Measurements from ENCODE around the gene ZNF326.
"Not testable (repeated sequence)": the region's sequence is repeated elsewhere in the genome, so short reads cannot be mapped to it uniquely, and the experiment has no call there.

Gene ZNF326

DNA sequence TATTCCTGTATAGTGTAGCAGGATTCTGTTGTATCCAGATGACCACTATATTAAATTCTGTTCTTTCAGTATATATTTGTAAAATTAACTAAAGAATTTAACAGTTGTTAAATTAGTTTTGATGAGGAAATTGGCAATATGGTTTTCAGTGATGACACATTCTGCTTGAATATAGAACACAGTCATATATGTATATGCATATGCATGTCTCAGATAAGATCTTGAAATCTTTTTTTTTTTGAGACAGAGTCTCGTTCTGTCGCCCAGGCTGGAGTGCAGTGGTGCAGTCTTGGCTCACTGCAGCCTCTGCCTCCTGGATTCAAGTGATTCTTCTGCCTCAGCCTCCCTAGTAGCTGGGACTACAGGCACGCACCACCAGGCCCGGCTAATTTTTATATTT, 2.2 kb downstream of the ZNF326 start:
- not testable (repeated sequence) for DNase-seq

DNA sequence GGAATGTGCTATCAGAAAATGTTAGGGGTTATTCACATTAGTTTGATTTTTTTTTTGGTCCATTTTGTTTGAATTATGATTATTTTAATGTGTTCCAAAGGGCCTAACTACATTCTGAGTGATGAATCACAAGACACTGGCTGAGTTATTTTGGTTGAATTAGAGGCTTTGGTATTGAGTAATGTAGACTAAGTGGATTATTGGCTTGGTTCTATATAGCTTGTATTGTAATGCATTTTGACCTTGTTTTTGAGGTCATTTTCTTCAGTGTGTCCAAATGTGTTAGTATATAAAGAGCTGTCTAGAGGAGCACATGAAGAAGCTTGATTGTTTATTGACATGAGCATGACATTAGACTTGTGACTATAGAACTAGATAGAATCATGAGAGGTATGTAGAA, 3.4 kb downstream of the ZNF326 start:
- DNase-seq, result no peak

DNA sequence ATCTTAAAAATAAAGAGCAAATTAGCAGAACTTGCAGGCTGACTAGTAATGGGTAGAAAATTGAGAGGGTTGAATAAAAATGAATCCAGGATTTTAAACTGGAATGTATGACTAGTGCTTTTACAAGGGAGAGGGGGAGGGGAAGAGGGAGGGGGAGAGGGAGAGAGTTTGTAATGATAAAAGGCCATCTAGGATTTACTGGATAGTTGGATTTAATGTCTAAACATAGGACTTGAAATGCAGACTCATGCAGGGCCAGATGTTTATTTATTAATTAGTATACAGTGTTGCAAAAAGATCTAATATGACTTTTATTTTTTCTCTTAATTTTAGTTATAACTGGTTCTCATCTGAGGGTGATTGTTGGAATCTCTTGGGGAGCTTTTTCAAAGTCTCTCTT, 4.3 kb downstream of the ZNF326 start:
- no peak for DNase-seq

DNA sequence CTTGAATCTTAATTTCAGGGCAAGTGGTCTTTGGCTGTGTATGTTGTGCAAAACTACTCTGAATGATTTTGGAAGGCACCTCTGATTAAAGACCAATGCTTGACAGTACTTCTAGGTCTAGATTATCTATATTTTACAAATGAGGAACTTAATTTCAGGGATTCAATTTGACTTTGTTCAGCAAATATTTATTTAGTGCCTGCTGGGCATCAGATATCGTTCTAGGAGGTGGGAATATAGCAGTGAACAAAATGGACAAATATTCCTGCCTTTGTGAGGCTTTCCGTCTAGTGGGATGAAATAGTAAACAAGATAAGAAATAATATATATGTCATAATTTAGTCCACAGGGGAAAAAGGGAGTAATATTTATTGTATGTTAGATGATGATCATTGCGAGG, 4.7 kb downstream of the ZNF326 start:
- DNase-seq, result no peak

DNA sequence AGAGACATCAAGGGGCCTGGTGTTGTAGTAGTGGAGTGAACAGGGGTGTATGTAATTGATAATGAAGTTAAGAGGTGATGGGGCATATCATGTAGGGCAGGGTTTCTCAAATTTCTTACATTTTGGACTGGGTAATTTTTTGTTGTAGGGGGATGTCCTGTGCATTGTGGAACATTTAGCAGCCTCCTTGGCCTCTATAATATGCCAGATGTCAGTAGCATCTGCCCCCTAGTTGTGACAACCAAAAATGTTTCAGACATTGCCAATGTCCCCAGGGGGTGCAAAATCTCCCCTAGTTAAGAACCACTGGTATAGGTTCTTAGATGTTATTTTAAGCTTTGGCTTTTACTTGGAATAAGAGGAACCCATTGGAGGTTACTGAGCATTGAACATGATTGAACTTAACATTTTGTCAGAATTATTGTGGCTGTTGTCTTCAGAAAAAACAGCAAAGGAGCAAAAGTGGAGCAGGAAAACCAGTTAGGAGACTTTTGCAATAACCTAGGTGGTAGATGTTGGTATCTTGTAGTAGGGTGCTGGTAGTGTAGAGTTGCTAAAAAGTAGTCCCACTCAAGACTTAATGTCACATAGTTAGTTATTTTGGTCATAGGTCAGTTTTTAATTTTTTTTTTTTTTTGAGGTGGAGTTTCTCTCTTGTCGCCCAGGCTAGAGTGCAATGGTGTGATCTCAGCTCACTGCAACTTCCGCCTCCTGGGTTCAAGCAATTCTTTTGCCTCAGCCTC, 6.2 kb downstream of the ZNF326 start:
- no peak for DNase-seq

DNA sequence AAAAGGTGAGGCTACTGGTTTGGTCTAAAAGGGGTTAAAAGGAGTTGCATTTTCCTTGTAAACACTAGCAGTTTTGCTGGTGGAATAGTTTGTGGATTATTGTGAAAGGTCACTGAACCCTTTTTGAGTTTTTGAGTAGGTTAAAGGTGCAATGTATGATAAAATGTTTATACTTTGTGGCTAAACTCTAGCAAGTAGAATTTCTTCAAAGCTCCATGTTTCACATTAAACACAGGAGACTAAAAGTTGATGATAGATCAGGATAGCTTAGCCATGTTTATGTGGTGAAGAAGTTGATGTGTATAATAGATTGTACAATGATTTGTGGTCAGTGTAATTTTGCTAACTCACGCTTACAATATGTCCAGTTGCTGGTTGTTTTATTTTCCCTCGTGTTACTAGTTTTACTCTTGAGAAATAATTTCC, 13.1 kb downstream of the ZNF326 start:
- DNase-seq, result no peak

DNA sequence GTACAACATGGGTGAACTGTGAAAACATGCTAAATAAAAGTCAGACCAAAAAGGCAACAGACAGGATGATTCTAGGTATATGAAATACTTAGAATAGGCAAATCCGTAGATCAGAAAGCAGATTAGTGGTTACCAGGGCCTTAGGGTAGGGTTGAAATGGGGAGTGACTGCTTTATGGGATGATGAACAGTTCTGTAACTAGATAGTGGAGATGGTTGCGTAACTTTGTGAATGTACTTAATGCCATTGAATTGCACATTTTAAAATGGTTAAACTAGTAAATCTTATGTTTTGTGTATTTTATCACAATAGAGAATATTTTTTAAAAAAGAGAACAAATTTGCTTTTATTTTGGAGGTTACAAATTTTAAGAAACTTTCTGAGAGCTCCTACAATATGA, 17.4 kb downstream of the ZNF326 start:
- no peak for DNase-seq

DNA sequence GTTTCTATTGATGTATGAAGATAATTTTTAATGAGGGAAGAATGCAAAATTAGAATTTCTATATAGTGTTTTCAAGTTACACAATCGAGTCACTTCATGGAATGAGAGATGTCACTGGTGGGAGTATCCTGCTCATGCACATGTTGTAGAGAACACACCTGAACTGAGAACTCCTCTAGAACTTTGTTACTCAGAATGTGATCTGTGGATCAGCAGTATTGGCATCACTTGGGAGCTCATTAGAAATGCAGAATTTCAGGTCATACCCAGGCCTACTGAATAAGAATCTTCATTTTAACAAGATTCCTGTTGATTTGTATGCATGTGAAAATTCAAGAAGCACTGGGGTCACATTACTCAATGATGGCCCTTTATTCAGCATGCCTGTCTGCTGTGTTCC, 28.8 kb downstream of the ZNF326 start:
- DNase-seq, result no peak

DNA sequence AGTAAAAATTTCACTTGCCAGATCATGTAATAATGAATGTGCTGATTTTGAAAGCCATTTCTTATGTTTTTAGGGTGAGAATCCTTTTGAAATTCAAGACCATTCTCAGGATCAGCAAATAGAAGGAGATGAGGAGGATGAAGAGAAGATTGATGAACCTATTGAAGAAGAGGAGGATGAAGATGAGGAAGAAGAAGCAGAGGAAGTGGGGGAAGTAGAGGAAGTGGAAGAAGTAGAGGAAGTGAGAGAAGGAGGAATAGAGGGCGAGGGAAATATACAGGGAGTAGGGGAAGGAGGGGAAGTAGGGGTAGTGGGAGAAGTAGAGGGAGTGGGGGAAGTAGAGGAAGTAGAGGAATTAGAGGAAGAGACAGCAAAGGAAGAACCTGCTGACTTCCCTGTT, 32.4 kb downstream of the ZNF326 start:
- DNase-seq, result no peak

DNA sequence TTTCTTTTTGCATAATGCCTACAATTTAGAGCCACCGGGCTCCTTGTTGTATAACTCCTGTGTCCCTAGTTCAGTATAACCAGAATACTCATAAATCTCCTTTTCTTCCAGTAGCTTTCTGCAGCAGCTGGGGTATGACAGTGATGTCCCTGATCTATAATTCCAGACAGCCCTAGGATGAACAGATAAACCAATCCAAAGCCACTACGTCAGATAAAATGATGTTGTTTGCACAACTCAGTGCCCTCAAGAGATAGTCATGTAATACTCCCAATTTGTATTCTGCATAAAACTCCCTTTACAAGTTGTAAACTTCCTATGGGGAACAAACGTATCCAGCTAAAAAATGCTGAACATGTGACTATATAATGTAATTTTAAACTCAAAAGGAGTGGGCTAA, 44.7 kb downstream of the ZNF326 start:
- DNase-seq, result no peak

DNA sequence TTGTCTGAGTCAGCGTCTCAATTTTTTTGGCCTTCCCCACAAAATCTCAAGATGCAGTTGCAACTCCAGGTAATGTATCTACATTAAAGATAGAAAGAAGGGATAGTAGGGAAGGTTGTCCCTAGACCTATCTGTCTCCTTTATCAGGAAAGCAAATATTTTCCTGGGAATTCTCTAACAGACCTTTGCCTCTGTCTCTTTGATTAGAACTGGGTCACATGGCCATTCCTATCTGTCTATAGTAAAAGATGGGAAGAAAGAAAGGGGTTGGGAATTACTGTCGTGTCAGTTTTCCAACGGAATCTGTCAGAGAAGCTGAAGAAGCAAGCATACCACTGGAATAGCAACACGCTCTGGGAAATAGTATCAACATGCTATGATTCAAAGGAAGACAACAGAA, 48.7 kb downstream of the ZNF326 start:
- DNase-seq, result no peak

DNA sequence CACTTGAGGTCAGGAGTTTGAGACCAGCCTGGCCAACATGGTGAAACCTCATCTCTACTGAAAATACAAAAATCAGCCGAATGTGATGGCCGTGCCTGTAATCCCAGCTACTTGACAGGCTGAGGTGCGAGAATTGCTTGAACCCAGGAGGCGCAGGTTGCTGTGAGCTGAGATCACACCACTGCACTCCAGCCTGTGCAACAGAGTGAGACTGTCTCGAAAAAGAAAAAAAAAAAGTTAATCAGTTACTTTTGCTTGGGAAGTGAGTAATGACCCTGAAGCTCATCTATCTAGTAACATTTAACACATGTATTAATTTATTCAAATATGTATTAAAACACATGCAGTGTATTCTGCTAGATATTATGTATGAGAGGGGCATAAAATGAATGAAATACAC, 49.4 kb downstream of the ZNF326 start:
- no peak for DNase-seq

DNA sequence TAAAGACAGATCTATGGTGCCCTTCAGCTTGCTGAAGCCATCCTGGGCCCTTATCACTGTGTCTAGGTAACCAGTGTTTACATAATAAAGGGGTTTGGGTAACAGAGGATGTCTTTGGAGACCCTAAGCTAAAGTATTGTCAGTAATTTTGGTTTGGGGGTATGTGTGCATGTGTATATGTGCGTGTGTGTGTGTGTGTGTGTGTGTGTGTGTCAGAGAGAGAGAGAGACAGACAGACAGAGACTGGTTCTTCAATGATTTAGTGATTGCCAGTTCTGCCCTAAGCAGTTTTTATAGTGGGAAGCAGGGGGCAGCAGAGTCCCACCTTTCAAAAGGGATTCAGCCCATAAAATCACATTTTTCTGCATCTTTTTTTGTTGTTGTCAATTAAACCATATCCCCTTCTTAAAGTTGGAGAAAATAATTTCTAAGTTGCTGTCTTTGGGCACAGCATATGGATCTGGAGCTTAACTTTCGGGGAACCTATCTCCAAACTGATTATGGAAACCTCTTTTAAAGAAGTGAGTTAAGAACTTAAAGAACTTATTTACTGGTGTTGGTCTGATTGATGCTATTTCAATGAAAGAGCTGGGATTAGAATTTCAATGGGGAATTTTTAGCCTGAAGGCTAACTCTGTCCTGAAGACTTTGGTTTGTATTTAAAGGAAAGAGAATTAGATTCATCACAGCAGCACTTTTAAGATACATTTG, 51.1 kb downstream of the ZNF326 start:
- no peak for DNase-seq

DNA sequence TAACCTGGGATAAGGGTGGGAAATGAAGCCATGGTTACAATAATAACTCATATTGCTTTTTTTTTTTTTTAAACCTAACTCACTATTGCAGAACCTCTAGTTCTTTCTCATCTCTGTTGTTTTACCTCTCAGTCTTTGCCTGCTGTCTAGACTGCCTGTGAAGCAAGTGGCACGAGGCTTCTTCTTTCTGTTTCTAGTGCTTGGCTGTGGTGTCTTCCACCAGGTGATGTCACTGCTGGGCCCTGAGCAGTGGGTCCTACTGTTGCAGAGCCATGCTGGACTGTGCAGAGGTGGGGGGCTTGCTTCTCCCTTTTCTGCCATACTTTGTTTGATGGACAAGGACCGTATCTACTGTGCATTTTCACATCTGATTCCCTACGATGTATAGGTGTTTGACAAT, 51.7 kb downstream of the ZNF326 start:
- DNase-seq, result no peak

DNA sequence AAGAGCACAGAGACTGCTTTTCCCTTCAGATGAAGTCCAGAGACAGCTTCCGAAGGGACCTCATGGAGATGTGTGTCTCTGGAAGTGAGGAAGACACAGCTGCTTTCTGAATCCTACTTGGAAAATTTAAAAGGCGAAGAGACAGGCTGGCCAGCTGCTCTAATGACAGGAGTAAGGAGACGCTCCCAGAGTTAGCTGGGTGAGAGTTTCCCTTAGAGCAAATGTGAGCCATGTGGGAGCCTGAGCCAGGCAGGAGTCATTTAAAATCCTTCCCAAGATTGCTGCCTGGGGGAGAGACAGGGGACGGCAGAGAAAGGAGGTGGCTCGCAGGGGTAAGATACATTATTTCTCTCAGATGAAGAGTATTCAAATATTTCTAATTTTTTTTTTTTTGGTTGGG, 53.1 kb downstream of the ZNF326 start:
- no peak for DNase-seq

DNA sequence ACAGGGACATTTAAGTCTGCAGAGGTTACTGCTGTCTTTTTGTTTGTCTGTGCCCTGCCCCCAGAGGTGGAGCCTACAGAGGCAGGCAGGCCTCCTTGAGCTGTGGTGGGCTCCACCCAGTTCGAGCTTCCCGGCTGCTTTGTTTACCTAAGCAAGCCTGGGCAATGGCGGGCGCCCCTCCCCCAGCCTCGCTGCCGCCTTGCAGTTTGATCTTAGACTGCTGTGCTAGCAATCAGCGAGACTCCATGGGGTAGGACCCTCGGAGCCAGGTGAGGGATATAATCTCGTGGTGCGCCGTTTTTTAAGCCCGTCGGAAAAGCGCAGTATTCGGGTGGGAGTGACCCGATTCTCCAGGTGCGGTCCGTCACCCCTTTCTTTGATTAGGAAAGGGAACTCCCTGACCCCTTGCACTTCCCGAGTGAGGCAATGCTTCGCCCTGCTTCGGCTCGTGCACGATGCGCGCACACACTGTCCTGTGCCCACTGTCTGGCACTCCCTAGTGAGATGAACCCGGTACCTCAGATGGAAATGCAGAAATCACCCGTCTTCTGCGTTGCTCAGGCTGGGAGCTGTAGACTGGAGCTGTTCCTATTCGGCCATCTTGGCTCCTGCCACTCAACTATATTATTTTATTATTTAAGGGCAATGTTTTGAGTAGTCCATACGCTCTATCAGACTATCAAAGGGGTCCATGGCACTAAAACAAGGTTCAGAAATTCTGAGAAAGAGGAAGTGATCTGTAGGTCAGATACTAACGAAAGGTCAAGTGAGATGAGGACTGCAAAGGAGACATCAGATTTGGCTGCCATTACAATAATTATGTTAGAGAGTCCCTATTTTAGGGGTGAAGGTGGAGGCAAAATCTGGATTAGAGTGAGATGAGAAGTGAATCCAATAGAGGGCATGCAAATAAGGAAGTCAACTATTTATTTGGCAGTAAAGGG, 68.1 kb downstream of the ZNF326 start:
- not testable (repeated sequence) for DNase-seq

DNA sequence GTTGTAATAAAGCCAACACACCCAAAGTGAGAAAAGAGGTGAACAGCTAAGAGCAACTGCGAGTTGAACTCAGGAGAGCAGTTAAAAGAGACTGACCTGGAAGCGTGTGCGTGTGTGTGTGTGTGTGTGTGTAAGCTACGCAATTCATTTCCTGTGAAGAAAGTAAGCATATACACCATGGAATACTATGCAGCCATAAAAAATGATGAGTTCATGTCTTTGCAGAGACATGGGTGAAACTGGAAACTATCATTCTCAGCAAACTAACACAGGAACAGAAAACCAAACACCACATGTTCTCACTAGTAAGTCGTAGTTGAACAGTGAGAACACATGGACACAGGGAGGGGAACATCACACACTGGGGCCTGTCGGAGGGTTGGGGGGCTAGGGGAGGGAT, 69.2 kb downstream of the ZNF326 start:
- DNase-seq, result not testable (repeated sequence)

DNA sequence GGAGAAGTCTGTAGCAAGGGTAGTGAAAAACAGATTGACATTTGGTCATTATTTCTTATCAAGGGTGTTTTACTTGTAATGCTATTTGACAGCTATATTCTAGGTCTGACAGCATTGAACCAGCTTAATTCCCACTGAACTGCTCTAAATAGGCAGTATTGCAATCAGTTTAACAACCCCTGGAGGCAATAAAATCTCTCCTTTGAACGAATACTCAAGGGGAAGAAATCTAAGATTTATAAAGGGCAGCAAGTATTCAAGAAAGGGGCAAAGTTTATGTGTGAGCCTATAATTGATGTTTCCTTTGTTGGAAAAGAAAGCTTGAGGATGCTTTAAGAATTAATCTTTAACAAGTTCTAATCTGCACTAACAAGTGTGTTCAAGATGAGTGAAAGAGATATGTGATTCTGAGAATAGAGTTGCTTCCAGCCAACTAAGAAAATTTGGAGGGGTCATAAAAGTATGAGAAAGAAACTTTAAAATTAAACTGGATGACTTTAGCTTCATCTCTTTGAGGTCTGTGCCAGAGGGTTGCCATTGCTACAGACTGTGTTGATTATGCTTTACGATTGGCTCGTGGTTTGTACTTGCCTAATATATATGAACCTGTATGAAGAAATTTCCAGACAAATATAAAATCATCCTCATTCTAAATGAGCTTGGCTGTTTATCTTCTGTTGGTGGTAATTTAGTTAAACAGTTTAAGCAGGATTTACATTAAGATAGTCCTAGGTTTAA, 72.5 kb downstream of the ZNF326 start:
- DNase-seq, result no peak

DNA sequence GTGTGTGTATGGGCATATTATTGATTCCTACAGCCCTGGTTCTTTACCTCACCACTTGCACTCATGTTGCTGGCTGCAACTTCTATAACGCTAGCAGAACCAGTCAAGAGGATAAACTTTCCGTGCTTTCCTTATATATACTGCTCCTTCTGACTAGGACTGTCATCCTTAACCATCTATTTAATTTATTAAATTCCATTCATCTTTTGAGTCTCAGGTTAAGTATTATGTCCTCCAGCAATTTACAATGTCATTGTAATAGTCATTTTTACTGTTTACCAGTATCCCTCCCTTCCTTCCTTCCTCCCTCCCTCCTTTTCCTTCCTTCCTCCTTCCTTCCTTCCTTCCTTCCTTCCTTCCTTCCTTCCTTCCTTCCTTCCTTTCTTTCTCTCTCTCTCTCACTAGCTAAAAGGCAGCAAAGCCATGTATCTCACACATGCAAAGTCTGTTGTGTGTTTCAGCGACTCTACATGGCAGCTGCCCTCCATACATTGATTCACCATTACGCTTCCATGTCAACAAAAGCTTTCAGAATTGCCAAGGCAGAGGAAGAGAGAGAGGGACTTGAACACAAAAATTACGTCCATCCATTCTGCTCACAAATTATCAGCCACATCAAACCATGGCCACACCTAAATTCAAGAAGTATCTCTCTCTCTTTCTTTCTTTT, 73.8 kb downstream of the ZNF326 start:
- no peak for DNase-seq

DNA sequence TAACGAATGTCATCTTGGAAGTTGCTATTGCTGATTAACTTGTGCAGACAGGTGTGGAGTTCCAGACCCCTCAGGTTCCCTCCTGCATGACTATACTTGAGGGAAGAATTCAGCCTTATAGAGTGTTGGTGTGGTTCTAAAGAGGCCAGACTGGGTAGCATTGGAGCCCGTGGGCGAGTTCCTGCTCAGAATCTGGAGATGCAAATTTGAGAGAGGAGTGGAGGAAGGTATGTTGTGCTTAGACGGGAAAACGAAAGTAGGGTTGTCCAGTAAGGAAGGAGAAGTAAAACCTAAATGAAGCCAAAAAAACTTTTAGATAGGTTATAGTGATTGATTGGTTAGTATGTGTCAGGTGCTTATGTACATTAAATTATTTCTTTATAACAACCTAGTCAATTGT, 79.2 kb downstream of the ZNF326 start:
- DNase-seq, result no peak

DNA sequence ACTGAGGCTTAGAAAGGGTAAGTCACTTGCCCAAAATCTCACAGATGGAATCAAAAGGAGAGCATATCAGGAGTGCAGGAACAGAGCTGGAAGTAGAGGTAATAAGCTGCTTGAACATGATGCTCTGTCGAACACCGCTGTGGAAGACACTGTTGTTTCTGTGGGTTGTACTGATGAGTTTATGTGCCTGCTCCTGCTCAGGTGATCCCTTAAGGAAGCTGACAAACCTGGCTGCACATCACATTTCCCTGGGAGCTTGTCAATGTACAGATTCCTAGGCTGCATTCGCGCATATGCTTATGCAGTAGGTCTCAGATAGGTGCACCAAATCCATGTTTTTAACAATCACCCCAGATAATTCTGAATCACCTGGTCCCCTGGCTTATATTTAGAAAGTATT, 79.7 kb downstream of the ZNF326 start:
- no peak for DNase-seq

DNA sequence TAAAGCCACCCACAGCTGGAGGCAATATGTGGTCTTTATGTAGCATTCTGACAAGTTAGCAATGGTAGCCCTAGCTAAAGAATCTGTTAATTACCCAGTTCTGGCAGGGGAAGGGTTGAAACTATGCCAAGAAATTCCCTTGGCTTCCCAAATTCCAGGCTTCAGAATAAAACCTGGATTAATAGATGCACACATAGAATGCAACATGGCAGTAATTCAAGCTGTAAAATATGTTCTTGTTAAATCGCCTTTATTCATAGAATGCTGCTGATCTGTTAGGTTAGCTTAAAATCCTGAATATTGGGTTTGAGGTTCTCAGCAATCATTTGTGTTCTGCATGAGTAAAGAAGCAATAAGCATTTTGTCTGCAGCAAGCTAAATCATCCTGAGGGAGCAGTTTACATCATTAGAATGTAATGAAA, 80.1 kb downstream of the ZNF326 start:
- DNase-seq, result no peak

All from T1000 (cell line).